HL-60/S4 treated with retinoic acid at 250 ng/mL for 4 days and 3 days (cell line): ENCODE results near the gene HELT.
"Not testable (repeated sequence)": the region's sequence is repeated elsewhere in the genome, so short reads cannot be mapped to it uniquely, and the experiment has no call there.

ENCODE experiments used
- in situ Hi-C: fragments of 300-500 bp; cut with MboI; formaldehyde crosslinking; loops from 2 replicates; pipeline ENCODE4 v1.7.0; 2022; ENCODE audit warnings: low sequenced_read_pairs

The HELT gene

GRCh38 chr4:185017964-185018772, at the start of gene HELT:
HELT (plus strand) TSS chr4:185018490; CDS start chr4:185018929, 439 bp downstream.
- in situ Hi-C loops = no loop called here

- in situ Hi-C loops = no loop called here
Observed at GRCh38 chr4:184968784-184969201, 49.5 kb upstream of the HELT start.

- in situ Hi-C loops = no loop called here
Observed at GRCh38 chr4:184969610-184970009, 48.7 kb upstream of the HELT start.

GRCh38 chr4:184972991-184973390, 45.3 kb upstream of the HELT start:
- in situ Hi-C loops = no loop called here

- in situ Hi-C loops = not testable (repeated sequence)
Observed at GRCh38 chr4:184976348-184976747, 41.9 kb upstream of the HELT start.

GRCh38 chr4:184977747-184978146, 40.5 kb upstream of the HELT start:
- in situ Hi-C loops = no loop called here

GRCh38 chr4:184978211-184978610, 40.1 kb upstream of the HELT start:
- in situ Hi-C loops = no loop called here

GRCh38 chr4:184979461-184980124, 38.7 kb upstream of the HELT start:
- in situ Hi-C loops = no loop called here

GRCh38 chr4:184980261-184980660, 38.0 kb upstream of the HELT start:
- in situ Hi-C loops = no loop called here

- in situ Hi-C loops = no loop called here
Observed at GRCh38 chr4:184983672-184984356, 34.5 kb upstream of the HELT start.

GRCh38 chr4:184987493-184988031, 30.7 kb upstream of the HELT start:
- in situ Hi-C loops = no loop called here

GRCh38 chr4:184988611-184989010, 29.7 kb upstream of the HELT start:
- in situ Hi-C loops = no loop called here

- in situ Hi-C loops = not testable (repeated sequence)
Observed at GRCh38 chr4:184989283-184989682, 29.0 kb upstream of the HELT start.

GRCh38 chr4:184990131-184990530, 28.2 kb upstream of the HELT start:
- in situ Hi-C loops = not testable (repeated sequence)

GRCh38 chr4:184991860-184992259, 26.4 kb upstream of the HELT start:
- in situ Hi-C loops = no loop called here

- in situ Hi-C loops = no loop called here
Observed at GRCh38 chr4:184992422-184992821, 25.9 kb upstream of the HELT start.

GRCh38 chr4:184993247-184993646, 25.0 kb upstream of the HELT start:
- in situ Hi-C loops = no loop called here

GRCh38 chr4:184994010-184994622, 24.2 kb upstream of the HELT start:
- in situ Hi-C loops = no loop called here

- in situ Hi-C loops = no loop called here
Observed at GRCh38 chr4:184994623-184995010, 23.7 kb upstream of the HELT start.

GRCh38 chr4:184997656-184998055, 20.6 kb upstream of the HELT start:
- in situ Hi-C loops = not testable (repeated sequence)

- in situ Hi-C loops = no loop called here
Observed at GRCh38 chr4:185002784-185003183, 15.5 kb upstream of the HELT start.
